Left ventricle myocardium superior (tissue), 1 donor: ENCODE data around the gene ABCB10. TPM values are rescaled to one million over a fixed set of nuclear protein-coding genes. Genes with fewer than 3 reads are reported as not detected.
"Not testable (repeated sequence)": the region's sequence is repeated elsewhere in the genome, so short reads cannot be mapped to it uniquely, and the experiment has no call there.

Source experiments
- ATAC-seq: fragments of 200-7000 bp; cut with Tn5 transposase; one replicate; pipeline ENCODE4 v1.9.1; 2020; ENCODE audit warnings: mild to moderate bottlenecking, moderate library complexity
- DNase-seq: peaks from one replicate; pipeline ENCODE4 v3.0.0-alpha.2; 2020
- intact Hi-C: fragments of 100-400 bp; cut with micrococcal nuclease; formaldehyde crosslinking; loops from one replicate; pipeline ENCODE4 v1.11.0; 2022
- total RNA-seq: library from RNA; stranded (reverse); fragmentation: NEBNext Ultra II Directional; extraction: Animal tissue kit (Norgen Biotek cat#: 25700); gene quantifications from one replicate; pipeline ENCODE4 v1.2.1, GENCODE V29; 2021
- donor health status: DM: no; HTN: yes; CAD: no; lungs with severe emphysema.

Gene ABCB10
- total RNA-seq, 1 donor from 2014 or later: 11.0 TPM

DNA sequence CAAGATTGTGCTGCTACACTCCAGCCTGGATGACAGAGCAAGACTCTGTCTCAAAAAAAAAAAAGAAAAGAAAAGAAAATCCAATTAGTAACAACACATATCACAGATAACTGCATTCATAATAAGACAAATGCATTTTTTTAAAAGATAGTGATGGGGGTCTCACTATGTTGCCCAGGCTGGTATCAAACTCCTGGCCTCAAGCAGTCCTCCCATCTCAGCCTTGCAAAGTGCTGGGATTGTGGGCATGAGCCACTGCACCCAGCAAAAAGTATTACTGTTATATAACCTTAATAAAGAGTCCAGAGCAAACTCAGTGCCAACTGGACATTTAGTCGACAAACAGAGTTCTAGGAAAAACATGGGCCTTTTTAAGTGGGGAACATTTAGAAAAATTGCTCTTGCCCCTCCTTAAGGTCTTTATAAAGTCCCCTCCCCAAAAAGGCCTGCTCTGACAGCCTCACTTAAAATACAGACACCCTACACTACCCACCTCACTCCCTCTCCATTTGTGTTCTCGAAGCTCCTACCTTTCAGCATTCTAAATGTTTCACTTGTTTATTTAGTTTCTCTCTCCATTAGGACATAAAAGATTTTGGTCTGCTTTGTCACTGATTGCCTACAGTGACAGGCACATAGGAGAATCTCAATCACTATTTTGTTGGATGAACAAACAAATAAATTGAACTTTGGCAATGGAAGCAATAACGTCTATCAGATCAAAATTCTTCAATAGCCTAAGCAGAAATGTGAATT, 7.5 kb downstream of the ABCB10 start:
- ATAC-seq: no peak
- intact Hi-C loops: loop anchor here (10.0 kb wide), 1 partner anchor 74 kb away; the partner anchor contains the start of genes TAF5L and URB2
- no peak for DNase-seq

DNA sequence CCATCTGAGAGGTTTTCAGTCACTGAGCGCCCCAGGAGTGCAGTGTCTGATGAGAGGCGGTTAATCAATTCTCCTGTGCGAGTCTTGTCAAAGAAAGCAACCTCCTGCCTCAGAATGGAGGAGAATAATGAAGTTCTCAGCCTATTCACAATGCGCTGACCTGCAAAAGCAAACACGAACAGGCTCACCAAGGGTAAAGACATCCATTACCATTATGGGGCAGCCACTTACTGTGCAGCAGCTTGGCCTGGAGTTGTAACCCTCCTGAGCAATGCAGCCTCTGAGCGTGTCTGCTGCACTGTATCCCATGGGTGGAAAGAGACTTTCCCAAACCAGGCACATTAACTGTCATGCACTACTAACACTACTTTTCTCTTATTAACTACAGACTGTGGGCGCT, 11.0 kb downstream of the ABCB10 start:
- DNase-seq (no peak), ATAC-seq (no peak)
- intact Hi-C loops: no loop called here

DNA sequence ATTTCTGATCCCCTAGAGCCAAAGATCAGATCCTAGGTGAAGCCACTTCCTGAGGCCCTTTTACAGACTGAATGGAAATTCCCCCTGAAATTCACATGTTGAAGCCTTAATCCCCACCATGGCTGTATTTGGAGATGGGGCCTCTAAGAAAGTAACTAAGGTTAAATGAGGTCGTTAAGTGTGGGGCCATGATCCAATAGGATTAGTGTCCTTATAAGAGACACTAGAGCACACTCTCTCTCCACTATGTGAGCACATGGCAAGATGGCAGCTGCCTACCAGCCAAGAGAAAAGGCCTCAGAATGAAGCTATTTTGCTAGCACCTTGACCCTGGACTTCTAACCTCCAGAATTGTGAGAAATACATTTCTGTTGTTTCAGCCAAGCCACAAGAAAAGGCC, 13.9 kb downstream of the ABCB10 start:
- DNase-seq (no peak), ATAC-seq (no peak)
- intact Hi-C loops: no loop called here

DNA sequence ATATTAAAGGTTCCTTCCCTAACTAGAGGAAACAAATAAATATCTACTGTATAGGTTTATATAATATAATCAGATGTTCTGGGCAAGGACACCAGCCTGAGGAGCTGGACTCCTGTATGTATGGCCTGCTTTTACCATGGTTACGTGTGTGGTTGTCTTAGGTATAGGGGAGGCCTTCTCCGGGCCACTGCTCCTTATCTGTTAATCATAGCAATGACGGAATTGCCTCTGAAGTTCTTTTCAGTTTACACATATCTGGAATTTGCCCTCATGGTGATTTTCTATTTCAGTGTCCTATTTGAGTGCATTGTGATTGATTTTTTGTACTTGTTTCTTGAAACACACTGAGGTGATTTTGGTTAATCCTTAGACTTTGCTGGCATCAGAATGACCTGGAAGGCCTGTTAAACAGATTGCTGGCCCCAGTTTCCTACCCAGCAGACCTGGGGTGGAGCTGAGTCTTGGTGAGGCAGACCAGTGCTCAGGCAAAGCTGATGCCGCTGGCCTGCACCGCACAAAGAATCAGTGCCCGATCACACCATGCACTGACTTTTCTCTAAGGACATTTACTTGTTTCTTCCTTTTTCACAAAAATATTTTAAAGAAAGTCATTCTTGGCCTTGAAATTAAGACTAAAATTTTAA, 18.5 kb downstream of the ABCB10 start:
- DNase-seq: no peak
- intact Hi-C loops: no loop called here
- ATAC-seq: no peak

DNA sequence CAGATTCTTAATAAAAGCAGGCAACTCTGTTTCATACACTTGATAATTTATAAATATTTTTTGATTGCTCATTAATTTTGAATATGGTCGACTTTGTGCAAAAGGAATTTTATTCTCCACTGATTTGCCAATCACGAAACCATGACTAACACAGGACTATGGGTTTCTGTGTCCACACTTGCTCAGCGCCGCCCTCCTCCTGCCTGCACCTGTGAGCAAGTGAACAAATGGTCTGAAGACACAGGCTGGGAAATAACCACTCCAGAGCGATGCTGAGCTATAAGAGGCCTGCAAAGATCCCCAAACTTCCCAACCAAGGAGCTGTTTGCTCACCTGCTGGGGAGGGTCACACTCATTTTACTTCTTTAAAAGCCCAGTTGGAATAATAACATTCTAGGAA, 19.6 kb downstream of the ABCB10 start:
- intact Hi-C loops: no loop called here
- DNase-seq: no peak
- no peak for ATAC-seq

DNA sequence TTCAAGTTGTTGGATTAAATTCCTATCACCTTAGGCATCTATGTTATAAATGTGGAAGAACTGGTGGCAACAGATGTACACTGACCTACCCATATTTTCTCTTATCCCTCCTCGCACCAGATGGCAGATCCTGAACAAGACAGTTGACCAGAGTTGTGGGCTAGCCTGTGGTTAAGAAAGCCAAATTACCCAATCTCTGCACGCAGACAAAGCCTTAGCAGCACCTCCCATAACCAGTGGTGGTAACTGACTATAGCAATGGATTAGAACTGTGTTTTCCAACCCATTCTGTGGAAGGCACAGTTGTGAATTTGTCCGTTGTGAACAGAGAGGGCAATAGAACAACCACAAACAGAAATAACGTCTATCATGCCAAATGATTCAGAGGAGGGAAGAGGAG, 20.6 kb downstream of the ABCB10 start:
- ATAC-seq: no peak
- no peak for DNase-seq
- intact Hi-C loops: no loop called here

DNA sequence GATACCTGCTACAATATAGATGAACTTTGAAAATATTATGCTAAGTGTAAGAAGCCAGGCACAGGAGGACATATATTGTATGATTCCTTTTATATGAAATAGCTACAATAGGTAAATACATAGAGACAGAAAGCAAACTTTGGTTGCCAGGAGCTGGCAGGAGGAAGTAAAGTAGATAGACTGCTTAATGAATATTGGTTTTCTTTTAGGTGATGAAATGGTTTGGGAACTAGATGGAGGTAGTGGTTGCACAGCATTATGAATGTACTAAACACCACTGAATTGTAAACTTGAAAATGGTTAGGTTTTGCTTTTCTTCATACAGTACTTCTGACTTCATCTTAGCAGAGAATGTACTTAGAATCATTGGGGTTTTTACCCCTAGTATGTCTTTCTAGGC, 21.5 kb downstream of the ABCB10 start:
- DNase-seq (no peak), ATAC-seq (no peak)
- intact Hi-C loops: no loop called here

DNA sequence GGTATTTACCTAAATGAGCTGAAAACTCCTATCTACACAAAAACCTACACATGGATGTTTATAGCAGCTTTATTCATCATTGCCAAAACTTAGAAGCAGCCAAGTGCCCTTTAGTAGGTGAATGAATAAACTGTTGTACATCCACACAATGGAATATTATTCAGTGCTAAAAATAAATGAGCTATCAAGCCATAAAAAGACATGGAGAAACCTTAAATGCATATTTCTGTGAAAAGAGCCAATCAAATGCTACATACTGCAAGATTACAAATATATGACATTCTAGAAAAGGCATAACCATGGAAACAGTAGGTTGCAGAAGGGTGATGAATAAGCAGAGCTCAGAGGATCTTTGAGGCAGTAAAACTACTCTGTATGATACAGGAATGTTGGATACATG, 23.3 kb downstream of the ABCB10 start:
- intact Hi-C loops: no loop called here
- ATAC-seq (no peak), DNase-seq (no peak)

DNA sequence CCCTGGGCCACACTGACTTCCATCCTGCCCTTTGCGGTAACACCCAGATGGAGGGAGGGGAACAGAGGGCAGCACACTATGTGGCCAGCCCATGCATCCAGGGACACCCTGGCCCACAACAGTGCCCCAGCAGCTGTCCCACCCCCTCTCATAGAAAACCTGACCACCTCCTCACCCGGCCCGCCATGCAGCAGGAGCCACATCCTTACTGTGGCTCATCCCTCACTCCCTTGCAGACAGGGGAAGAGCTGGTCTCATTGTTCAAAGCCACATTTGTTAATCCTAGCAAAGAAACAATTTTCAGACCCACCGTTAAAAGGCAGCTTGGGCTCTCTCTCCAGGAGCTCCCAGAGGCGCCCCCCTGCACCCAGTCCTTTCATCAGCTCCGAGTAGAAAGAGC, 27.2 kb downstream of the ABCB10 start:
- intact Hi-C loops: no loop called here
- DNase-seq: no peak

DNA sequence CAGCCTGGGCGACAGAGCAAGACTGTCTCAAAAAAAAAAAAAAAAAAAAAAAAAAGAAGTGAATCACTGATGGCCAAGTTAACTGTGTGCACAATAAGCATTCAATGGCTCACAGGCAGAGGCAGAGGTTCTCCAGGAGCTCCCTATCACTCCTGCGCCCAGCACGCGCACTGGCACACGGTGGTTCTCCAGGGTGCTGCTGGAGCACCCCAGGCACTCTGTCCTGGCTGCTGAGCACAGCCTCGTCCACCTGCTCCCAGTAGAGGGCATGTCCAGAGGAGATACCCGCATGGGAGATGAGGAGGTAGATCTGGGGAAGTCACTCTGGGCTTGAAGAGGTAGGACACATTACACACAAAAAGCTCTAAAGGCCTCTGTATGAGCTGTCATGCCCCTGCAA, 28.9 kb downstream of the ABCB10 start:
- intact Hi-C loops: no loop called here
- ATAC-seq: no peak
- DNase-seq: no peak

More for the DNA sequence above, 27.2 kb downstream of the ABCB10 start:
- ATAC-seq: no peak

DNA sequence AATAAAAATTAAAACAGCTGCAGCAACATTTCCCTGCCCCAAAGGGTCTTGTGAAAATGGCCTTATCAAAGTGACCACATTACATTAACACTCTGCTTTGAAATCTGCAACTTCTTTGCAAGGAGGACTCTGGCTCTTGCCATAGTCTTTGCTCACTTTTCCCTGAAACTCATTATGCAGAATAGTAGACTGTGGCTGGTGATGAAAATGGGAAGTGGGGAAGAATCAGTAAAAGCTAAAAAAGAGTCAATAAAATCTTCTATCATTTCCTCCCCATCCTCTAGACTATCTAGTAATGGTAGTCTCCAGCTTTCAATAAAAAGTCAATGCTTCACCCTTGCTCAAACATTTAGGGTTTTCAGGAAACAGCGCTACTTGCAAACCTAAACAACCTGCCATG, 31.8 kb downstream of the ABCB10 start:
- ATAC-seq: no peak
- no peak for DNase-seq
- intact Hi-C loops: no loop called here

DNA sequence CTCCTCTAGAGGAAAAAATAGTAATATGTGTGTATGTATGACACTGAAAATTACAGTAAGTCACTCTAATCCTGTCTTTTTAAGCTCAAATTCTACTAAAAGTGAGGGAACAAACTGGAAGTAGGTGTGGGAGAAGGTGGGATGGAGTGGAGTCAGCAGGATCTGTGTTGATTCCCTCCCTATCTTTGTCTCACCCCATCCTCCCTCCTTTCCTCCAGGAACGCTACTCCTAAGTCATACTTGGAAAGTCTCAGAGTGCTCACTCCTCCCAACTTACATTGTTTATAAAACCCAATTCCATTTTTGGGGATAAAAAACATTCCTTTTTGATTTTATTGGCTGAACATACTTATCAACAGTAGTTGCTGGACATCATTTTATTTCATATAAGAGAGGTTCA, 35.5 kb downstream of the ABCB10 start:
- ATAC-seq (no peak), DNase-seq (no peak)
- intact Hi-C loops: no loop called here

DNA sequence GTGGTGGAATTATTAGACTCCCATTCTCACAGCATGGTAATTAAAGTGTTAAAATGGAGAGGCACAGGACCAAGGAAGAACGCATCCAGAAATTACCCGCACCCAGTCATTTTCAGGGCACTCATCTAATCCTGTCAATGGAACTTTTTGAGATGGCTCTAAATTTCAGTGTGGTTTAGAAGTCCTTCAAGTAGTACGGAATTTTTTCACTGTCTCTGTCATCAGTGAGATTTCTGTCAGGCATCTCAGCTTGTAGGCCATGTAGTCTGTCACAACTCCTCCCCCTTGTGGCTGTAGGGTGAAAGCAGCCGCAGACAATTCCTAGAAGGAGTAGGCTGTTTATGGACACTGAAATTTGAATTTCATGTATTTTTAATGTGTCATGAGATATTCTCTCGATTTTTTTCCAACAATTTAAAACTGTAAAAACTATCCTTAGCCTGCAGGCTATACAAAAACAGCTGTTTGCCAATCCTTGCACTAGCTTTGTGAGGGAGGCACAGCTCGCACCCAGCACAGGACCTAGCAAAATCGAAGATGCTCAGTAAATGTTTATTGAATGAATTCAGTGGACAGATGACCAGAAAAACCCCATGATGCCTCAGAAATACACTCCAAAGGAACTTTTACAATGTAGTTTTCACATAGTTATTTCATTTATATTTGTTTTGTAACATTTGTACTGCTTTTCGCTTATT, 43.8 kb downstream of the ABCB10 start:
- ATAC-seq (peak; percentile 88), DNase-seq (peak; percentile 39)
- intact Hi-C loops: no loop called here

DNA sequence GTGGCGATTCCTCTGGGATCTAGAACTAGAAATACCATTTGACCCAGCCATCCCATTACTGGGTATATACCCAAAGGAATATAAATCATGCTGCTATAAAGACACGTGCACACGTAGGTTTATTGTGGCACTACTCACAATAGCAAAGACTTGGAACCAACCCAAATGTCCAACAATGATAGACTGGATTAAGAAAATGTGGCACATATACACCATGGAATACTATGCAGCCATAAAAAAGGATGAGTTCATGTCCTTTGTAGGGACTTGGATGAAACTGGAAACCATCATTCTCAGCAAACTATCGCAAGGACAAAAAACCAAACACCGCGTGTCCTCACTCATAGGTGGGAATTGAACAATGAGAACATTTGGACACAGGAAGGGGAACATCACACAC, 46.9 kb downstream of the ABCB10 start:
- intact Hi-C loops, DNase-seq, ATAC-seq: not testable (repeated sequence)

DNA sequence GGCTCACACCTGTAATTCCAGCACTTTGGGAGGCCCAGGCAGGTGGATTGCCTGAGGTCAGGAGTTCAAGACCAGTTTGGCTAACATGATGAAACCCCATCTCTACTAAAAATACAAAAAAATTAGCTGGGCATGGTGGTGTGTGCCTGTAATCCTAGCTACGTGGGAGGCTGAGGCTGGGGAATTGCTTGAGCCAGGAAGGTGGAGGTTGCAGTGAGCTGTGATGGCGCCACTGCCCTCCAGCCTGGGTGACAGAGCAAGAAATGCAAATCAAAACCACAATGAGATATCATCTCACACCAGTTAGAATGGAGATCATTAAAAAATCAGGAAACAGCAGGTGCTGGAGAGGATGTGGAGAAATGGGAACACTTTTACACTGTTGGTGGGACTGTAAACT, 47.3 kb downstream of the ABCB10 start:
- DNase-seq, intact Hi-C loops, ATAC-seq: not testable (repeated sequence)

DNA sequence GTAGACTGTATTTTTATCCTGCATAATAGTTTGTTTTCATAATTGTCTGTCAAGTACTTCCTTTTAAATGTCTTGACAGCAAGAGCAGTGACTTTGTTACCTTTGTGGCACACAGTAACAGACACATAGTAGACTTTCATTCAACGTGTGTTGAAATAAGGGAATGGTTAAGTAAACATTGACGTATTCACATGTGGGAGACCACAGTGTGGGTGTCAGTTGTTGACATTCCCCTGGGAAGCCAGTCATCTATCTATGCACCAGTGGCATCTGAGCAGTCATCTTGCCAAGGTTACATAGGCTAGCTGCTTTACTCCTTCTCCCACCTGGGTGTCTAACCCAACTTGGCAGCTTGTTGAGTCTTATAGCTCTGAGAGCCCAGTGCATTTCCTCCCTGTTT, 48.9 kb downstream of the ABCB10 start:
- intact Hi-C loops: no loop called here
- ATAC-seq (no peak), DNase-seq (no peak)

DNA sequence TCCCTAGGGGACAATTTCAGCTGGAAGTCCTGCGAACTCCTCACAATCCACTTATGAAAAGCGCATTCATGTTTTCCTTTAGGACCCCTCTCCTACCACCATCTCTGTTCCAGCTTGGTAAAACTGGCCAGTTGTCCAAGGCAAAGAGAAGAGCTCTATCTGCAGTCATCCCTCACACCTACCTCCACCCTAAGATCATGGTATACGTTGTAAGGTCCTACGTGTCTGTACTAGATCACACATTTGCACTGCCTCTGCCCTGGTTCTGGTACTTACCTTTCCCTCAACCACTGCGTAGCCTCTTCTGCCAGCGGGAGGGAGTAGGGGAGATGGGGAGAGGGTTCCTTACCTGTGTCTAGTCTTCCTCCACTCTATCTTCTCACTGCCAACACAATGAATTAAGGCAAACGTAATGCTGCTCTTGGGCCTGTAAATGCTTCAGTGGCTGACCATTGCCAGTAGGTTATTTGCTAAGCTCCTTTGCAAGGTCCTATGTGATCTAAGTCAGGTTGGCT, 49.6 kb downstream of the ABCB10 start:
- intact Hi-C loops: no loop called here
- no peak for DNase-seq
- peak; percentile 6 for ATAC-seq

DNA sequence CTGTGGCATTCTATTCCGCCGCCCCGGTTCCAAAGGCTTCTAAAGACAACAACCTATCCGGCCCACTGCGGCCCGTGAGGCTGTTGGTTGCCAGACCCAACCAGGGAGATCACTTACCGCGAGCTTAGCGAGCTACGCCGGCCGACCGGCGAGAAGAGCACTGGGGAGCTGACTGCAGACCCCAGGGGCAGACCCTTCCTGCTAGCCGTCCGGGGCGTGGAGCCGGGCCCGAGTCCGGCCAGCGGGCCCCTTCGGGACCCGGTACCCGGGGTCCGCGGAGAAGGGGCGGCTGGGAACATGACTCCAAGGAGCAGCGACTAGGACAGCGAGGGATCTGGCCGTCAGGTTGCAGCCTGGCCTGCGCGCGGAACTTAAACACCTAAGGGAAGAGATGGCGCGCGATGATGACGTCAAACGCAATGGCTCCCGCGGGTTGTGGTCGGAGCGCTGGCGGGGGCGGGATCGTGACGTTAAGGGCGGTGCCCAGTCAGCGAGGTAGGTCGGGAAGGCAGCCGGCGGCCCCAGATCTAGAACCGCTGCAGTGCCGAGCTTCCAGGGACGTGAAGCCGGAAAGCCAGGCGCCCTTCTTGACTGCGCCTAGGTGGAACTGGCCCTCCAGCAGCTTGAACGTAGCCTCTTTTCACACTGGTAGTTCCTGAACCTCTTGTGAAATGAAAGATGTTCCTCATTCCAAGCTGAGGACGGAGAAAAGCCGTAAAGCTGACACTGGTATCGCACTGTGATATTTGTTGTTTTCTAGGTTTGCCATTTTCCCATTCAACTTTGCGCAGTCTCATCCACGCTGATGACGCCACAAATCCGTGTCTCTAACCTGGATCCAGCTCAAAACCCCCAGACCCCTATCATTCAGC, 50.3 kb downstream of the ABCB10 start, which contains the start of gene NUP133:
TSS of gene NUP133 (minus strand) at position 391 of the 872 bp plus-strand sequence. CDS start at position 299, 92 bp downstream.
- ATAC-seq (peak; percentile 99), DNase-seq (peak; percentile 100)
- intact Hi-C loops: no loop called here

DNA sequence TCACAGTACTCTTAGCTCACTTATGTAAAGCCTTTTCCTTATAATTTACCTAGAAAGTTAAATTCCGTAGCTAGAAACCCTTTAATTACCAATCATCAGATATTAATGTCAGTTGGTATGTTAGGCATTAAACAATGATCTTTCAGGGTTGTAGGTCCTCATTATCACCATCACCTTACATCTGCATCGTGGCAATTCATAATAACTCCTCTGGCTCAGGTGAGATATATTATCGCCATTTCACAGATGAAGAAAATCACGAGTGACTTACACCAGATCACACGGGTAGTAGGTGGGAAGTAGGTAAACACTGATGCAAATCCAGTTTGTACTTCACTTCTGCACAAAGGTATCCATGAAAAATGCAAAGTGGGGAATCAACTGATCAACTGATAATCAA, 51.0 kb downstream of the ABCB10 start:
- intact Hi-C loops: no loop called here
- DNase-seq (no peak), ATAC-seq (no peak)
